Measurements from ENCODE around the gene TLE2.
"Not testable (repeated sequence)": the region's sequence is repeated elsewhere in the genome, so short reads cannot be mapped to it uniquely, and the experiment has no call there.

GRCh38 chr19:3012059-3012458 is 17.0 kb downstream of the TLE2 start:
- TF ChIP-seq CTCF (IDR thresholded peaks at IDR 0.05; ENCODE audit: borderline replicate concordance, extremely low read depth, low read length, poor library complexity, severe bottlenecking); EZH2 (IDR thresholded peaks at IDR 0.05; ENCODE audit: borderline replicate concordance, low read depth, low read length, severe bottlenecking): not testable (repeated sequence)

Data from DND-41 (cell line).